NCI-H128 (cell line): ENCODE data around the gene C1QTNF1.
"Not testable (repeated sequence)": the region's sequence is repeated elsewhere in the genome, so short reads cannot be mapped to it uniquely, and the experiment has no call there.

Experiments
- DNase-seq: peaks from one replicate; lab custom pipeline; 2025; ENCODE audit not compliant: unreplicated experiment; lab: John Stamatoyannopoulos, UW

C1QTNF1 gene

DNA sequence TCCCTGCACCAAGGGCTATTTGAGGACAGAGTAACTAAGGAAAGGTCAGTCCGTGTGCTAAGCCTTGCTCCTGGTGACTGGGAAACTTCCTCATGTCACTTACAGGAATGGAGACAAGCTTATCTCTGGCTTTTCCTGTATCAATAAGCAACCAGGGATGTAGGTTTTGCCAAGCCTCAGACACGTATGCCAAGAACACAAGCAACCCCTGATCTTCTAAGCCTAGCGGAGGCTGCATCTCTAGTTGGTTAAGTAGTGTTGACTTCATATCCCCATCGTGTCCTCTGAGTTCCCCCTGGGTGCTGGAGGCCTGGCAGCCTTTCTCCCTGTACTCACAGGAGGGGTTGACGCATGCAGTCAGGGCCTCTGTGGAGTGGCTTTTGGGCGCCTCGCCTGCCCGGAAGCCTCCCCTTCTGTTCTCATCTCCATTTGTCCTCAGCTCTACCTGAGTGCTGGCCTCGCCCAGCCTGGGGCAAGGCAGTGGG is 1.4 kb upstream of the C1QTNF1 start:
- no peak for DNase-seq

DNA sequence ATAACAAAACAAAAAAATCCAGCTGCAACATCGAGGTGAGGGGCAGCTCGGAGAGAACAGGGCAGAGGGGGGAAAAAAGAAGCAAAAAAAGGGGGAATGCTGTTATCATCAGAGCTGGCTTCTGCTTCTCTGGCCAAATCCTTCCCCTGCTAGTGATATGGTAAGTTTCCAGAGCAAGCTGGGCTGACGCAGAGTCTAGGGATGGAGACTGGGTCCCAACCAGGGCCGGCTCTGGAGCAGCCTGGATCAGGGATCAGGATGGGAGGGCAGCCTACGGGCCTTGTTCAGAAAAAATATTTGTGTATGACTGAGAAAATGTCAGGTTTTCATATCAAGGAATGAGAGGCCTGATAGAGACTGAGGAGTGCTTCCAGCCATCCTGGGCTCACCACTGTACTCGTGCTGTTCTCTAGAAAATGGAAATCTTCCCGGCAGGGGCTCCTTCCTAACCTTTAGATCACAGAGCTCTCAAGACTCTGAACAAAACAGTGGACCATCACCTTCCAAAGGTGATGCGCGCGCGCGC is 726 bp upstream of the C1QTNF1 start:
- no peak for DNase-seq

DNA sequence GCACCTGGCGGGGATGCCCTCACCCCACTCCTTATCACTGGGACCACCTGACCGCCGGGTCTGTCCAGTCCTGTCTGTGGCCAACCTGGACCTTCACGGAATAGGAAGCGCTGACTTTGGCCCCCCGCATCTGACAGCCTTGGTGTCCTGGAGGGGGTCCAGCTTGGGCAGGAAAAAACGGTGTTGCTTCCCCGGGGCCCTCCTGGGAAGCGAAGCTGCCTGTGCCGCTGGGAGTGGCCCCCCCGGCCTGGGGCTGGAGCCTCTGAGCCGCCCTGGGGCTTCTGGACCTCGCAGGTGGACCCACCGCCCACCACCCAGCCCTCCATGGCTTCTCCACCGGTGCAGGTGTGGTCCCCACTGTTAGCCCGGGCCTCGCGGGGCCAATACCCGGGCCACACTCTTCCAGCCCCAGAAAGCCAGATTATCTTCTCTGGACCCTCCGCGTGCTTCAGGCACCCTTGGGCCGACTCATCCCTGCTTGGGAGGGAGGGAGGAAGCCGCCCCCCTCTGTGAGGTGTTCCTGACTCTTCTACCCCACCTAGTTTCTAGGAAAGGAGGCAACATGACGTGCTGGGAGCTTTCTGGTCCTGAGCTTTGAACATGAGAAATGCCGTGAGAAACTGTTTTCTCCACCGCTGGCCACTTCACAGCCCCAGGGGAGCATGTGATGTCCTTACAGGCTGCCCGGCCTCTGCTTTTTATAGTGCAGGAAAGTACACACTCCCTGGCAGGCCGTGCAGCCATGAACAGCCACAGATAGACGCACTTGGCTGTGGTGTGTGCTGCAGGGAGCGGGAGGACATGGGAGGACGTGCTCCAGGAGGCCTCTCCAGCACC is 1.1 kb downstream of the C1QTNF1 start:
- no peak for DNase-seq

- no peak for DNase-seq
Measured at GRCh38 chr17:79026376-79027273, 2.7 kb downstream of the C1QTNF1 start.

GRCh38 chr17:79027274-79027924 is 3.4 kb downstream of the C1QTNF1 start:
- DNase-seq: no peak

DNA sequence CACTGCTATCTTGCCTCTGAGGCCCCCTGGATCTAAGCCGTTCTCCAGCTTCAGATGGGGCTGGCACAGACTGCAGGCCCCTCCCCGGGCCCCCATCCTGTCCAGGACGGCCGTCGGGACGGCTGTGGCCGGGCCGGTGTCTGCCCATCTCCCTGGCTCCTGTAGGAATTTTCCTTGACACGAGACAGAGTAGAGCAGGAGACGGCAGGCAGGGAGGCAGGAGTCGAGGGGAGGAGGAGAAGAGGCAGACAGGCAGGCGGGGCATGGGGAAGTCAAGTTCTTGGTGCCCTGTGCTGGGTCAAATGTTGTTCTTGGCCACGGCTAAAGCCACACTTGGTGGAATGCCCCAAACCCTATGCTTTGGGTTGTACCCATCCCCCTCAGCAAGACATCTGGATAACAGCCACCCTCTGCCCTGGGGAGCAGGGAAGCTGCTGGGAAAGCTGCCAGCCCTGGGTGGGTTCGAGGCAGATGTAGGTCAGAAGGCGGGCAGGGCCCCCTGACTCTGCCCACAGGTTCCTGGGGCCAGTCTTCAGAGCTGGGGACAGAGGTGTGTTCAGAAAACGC is 4.0 kb downstream of the C1QTNF1 start:
- DNase-seq: no peak

DNA sequence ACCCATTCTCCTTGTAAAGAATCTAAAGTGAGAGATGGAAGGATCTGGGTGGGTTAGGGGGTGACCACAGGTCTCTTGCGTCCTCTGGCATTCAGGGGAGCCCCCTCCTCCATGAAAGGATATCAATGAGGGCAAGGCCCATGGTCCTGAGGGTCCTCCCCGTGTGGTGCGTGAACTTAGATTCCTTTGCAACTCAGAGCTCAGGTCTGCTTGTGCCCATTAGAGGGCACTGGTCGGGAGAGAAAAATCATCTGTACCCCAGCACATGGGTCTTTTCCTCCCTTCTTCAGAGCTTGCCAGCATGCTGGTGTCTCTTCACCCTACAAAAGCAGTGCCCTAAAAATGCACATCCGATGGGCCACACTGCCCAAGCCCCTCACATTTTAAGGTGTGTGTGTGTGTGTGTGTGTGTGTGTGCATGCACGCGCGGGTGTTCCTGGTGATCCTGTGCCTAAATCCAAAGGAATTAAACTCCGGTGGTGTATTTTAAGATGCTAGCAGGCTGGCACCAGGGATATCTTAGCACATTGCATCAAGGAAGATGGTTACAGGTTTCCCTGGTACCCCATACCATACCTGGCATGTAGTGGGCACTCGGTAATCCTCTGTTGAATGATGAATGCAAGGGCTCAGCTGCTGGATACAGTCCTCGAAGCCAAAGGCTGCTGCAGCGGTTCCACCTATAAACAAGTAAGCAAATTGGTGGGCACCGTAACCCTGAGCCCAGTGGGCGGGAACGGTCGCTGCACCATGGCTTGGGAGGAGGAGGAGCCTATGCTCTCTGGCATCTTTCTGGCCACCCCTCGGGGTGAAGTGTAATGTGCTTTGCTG is 4.7 kb downstream of the C1QTNF1 start:
- no peak for DNase-seq

- DNase-seq: no peak
Measured at GRCh38 chr17:79029327-79030009, 5.5 kb downstream of the C1QTNF1 start.

GRCh38 chr17:79030636-79031035 is 6.7 kb downstream of the C1QTNF1 start:
- not testable (repeated sequence) for DNase-seq

DNA sequence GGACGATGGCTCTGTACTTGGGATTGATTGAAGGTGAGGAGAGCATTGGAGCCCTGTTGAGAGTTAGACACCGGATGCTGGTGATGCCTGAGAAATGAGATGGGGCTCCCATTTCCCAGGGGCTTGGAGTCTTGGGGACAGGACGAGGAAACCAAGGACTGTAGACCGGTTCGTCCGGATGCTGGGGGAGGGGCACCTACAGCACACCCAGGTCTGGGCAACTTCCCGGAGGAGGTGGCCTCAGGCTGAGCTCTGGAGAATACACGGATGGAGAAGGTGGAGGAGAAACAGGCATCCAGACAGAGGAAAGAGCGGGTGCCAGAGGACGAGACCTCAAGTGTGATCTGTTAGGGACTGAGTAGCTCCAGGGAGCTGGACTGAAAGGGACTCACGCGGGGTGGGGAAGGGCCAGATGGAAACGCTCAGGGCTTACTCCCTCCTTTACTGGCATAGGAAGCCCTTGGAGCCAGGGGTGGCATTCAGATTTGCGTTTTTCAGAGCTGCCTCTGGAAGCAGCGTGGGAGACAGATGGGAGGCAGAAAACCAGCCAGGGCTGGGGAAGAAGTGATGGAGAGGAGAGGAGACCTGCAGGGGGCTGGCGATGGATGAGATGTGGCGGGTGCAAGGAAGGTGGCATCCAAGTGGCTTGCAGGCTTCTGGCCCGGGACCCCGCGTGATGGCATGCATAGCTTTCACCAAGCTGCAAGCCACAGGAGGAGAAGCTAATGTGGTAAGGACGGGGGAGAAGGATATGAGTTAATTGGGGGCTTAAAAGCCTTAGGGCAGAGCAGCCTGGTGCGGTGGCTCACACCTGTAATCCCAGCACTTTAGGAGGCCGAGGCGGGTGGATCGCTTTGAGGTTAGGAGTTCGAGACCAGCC is 8.3 kb downstream of the C1QTNF1 start:
- DNase-seq: no peak

- no peak for DNase-seq
Measured at GRCh38 chr17:79033046-79033616, 9.2 kb downstream of the C1QTNF1 start.

- DNase-seq: no peak
Measured at GRCh38 chr17:79033741-79034501, 10.0 kb downstream of the C1QTNF1 start.

GRCh38 chr17:79034931-79035485 is 11.0 kb downstream of the C1QTNF1 start:
- no peak for DNase-seq

DNA sequence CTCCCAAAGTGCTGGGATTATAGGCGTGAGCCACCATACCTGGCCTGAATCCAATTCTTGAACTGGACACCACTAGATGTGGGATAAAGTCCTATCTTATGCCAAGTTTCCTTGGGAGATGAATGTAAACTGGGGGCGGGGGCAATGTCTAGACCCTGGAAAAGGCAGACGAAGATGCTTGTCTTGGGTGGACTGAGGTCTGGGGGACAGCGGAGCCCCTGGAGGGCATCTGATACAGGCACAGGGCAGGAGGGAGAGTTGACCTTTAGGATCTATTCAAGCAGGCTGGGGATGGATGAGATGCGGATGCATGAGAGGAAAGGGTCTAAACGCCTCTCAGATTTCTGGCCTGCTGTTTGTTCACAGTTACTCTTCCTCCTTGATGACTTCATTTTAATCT is 11.7 kb downstream of the C1QTNF1 start:
- no peak for DNase-seq

GRCh38 chr17:79036181-79036580 is 12.2 kb downstream of the C1QTNF1 start:
- no peak for DNase-seq

DNA sequence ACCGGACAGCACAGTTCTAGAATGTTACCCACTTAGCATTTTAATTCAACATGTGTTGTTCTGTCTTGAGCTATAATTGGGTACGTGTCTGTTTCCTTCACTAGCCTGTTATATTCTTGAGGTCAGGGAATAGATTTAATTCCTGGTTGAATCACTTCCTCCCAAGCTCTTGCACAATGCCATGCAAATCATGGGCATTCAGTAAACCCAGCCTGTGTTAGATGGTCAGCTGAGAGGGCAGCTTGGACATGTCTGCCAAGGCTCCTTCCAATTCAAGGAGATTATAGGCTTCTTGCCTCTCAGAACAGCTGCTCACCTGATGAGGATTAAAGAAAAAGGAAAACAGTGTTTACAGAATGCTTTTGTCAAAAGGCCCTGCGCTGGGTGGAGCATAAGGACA is 12.6 kb downstream of the C1QTNF1 start:
- no peak for DNase-seq

DNA sequence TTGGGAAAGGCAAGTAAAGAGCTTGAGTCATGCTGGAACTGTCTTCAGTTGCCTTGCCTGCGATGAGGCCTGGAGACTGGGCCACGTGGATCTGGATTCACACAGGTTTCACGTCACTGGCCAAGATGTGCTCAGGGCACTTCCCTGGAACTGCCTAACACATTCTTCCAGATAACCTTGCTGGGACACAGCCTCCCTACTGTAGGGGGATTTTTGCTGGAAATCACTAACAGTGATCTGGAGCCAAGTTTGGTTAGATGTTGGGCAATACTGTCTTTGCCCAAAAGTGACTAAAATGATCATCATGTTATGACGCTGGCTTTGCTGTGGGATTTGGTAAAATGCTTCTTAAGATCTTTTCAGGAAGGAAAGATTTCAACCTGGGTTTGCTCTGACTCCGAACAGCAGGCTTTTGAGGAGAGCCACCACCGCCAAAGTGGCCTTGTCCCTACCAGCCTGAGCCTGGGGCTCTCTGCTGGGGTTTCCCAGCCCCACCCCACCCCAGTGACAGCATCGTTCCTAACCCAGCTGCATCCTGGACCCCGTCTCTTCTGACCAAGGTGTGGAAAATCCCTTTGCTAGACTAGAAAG is 14.7 kb downstream of the C1QTNF1 start:
- DNase-seq: no peak
